Central memory CD8-positive, alpha-beta T cell (primary cell): Measurements from ENCODE around the gene CEP41.

Source experiments
- ATAC-seq: fragments of 150-1000 bp; cut with Tn5 transposase; replicated peaks from 2 replicates; pipeline ENCODE4 v1.10.0; 2022; ENCODE audit warnings: mild to moderate bottlenecking, moderate FRiP score, moderate number of reproducible peaks; ENCODE audit not compliant: poor library complexity, severe bottlenecking; ENCODE audit errors: extremely low read depth
- DNase-seq, 2 donors: peaks; one replicate each; pipeline ENCODE4 v3.0.0; 2021; ENCODE audit warnings: low spot score in 2 of 2
- H3K27ac Mint-ChIP-seq: one replicate; pipeline ENCODE4 v1.8.0; 2022; ENCODE audit warnings: low read depth, mild to moderate bottlenecking, moderate library complexity, mixed read lengths
- H3K27me3 Mint-ChIP-seq: one replicate; pipeline ENCODE4 v1.8.0; 2022; ENCODE audit warnings: mixed read lengths
- H3K36me3 Mint-ChIP-seq: one replicate; pipeline ENCODE4 v1.8.0; 2022; ENCODE audit warnings: mild to moderate bottlenecking, moderate library complexity, mixed read lengths; ENCODE audit not compliant: insufficient read depth
- H3K4me1 Mint-ChIP-seq: one replicate; pipeline ENCODE4 v1.8.0; 2022; ENCODE audit warnings: mixed read lengths
- H3K4me3 Mint-ChIP-seq: one replicate; pipeline ENCODE4 v1.8.0; 2022; ENCODE audit warnings: mild to moderate bottlenecking, moderate library complexity, mixed read lengths
- H3K9me3 Mint-ChIP-seq: one replicate; pipeline ENCODE4 v1.8.0; 2022; ENCODE audit warnings: mixed read lengths

CEP41 gene

DNA sequence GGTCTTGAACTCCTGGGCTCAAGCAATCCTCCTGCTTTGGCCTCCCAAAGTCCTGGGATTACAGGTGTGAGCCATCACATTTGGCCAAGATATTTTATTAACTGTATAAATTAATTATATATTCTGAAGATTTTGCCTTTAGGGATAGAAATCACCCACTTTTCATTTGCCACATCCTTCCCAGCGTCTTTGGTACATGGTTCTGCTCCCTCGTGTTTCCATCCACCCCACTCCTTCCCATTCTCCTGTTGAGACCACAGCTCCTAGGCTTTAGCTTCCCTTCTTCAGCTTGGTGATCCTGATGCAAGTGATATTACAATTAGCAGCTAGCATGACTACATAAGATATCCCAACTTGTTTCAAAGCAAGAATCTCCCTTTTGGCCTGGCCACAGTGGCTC, 52.1 kb downstream of the CEP41 start:
- H3K27ac Mint-ChIP-seq: no peak overlapping the region

DNA sequence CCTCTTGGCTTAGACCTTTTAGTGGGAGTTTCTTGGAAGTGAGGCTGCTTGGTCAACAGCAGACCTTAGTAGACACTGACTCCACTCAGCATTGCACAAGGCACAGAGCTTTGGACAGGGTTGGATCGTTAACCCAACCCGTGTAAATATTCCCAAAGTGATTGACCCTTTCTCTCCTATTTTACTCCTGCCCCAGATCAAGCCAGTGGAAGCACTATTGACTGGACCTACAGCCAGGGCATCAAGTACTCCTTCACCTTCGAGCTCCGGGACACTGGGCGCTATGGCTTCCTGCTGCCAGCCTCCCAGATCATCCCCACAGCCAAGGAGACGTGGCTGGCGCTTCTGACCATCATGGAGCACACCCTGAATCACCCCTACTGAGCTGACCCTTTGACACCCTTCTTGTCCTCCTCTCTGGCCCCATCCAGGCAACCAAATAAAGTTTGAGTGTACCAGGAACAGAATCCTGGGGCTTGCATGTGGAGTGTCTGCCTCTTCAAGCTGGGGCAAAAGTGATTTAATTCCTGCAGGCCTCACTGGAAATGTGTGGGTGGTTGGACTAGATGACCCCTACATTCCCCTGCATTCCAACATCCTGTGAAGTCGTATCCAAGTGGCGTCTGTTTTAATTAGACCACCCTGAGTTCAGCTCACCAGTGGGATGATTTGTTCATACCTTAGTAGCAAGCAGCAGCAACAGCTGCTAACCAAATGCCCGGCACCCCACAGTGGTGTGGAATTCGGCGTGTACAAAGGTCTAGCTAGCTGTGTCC, 53.0 kb downstream of the CEP41 start:
- ATAC-seq (no peak), DNase-seq (no peak)
- peaks cover 1% of the 10 kb centered on the region for H3K36me3 Mint-ChIP-seq
- H3K27ac Mint-ChIP-seq: no peak overlapping the region
- no peaks in the 10 kb centered on the region for H3K9me3 Mint-ChIP-seq
- no peaks in the 10 kb centered on the region for H3K4me1 Mint-ChIP-seq
- peaks cover 8% of the 10 kb centered on the region for H3K27me3 Mint-ChIP-seq
- H3K4me3 Mint-ChIP-seq: no peak overlapping the region

More for the DNA sequence above, 52.1 kb downstream of the CEP41 start:
- Mint-ChIP-seq H3K4me3 (no peak overlapping the region), H3K4me1 (peaks cover 1% of the 10 kb centered on the region), H3K27me3 (peaks cover 8% of the 10 kb centered on the region), H3K36me3 (peaks cover 2% of the 10 kb centered on the region), H3K9me3 (no peaks in the 10 kb centered on the region)
- DNase-seq (no peak), ATAC-seq (no peak)

DNA sequence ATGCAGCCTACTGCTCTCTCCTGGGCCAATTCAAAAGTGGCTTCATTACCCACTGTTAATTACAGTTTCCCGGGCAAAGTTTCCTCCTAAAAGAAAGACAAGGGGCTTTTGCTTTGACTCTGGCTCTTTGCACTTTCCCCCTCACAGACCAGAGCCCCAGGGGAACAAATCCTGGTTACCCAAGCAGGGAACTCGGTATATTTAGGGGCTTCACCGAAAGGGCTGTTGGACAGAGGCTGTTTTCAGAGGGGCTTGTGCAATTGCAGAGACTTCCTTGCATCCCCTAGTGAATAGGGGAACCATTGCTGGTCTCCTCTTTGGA, 53.5 kb downstream of the CEP41 start:
- no peaks in the 10 kb centered on the region for H3K9me3 Mint-ChIP-seq
- H3K36me3 Mint-ChIP-seq: peaks cover under 1% of the 10 kb centered on the region
- H3K4me3 Mint-ChIP-seq: no peak overlapping the region
- no peak overlapping the region for H3K27ac Mint-ChIP-seq
- DNase-seq (no peak), ATAC-seq (no peak)
- no peaks in the 10 kb centered on the region for H3K4me1 Mint-ChIP-seq
- H3K27me3 Mint-ChIP-seq: peaks cover 8% of the 10 kb centered on the region

DNA sequence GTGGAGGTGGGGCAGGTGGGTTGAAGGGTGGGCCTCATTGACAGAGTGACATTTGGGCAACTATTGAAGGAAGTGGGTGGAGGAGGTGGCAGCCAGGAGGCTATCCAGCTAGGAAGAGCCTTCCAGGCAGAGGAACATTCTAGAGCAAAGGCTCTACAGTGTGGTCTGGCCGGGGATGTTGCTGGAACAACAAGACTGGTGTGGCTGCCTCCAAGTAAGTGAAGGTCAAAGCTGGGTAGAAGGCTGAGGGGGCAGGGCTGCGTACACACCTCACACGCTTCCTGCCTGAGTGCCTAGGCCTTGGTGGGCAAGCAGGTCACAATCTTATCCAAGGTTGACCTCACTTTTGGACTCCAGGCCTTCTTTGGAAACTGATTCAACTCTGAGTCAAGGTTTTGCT, 53.9 kb downstream of the CEP41 start:
- ATAC-seq: no peak
- H3K27ac Mint-ChIP-seq: no peak overlapping the region

DNA sequence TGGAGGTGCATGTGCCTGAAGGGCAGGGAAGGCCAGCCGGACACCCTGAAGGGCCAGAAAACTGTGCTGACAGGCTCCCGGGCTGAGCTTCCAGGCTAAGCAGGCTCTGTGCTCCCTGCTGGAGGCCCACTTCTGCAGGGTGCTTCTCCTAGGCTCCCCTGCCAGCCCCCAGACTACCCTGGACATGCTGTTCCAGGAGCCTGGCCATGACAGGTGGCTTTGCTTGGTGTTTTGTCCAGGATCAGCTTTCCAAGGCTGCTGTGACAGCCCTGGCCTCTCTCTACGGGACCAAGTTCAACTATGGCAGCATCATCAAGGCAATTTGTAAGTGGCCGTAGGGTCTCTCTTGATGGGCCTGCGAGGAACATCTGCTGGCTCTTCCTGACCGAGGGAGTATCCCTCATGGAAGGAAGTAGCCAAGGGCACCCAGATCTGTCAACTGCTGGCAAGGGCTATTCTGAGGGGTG, 55.2 kb downstream of the CEP41 start:
- H3K36me3 Mint-ChIP-seq: no peaks in the 10 kb centered on the region
- peaks cover 8% of the 10 kb centered on the region for H3K27me3 Mint-ChIP-seq
- no peak overlapping the region for H3K27ac Mint-ChIP-seq
- ATAC-seq (no peak), DNase-seq (no peak)
- H3K4me3 Mint-ChIP-seq: no peak overlapping the region
- H3K4me1 Mint-ChIP-seq: no peaks in the 10 kb centered on the region
- H3K9me3 Mint-ChIP-seq: no peaks in the 10 kb centered on the region

More for the DNA sequence above, 53.9 kb downstream of the CEP41 start:
- peaks cover 8% of the 10 kb centered on the region for H3K27me3 Mint-ChIP-seq
- no peaks in the 10 kb centered on the region for H3K4me1 Mint-ChIP-seq
- H3K4me3 Mint-ChIP-seq: no peak overlapping the region
- no peaks in the 10 kb centered on the region for H3K9me3 Mint-ChIP-seq
- no peak for DNase-seq
- H3K36me3 Mint-ChIP-seq: no peaks in the 10 kb centered on the region

DNA sequence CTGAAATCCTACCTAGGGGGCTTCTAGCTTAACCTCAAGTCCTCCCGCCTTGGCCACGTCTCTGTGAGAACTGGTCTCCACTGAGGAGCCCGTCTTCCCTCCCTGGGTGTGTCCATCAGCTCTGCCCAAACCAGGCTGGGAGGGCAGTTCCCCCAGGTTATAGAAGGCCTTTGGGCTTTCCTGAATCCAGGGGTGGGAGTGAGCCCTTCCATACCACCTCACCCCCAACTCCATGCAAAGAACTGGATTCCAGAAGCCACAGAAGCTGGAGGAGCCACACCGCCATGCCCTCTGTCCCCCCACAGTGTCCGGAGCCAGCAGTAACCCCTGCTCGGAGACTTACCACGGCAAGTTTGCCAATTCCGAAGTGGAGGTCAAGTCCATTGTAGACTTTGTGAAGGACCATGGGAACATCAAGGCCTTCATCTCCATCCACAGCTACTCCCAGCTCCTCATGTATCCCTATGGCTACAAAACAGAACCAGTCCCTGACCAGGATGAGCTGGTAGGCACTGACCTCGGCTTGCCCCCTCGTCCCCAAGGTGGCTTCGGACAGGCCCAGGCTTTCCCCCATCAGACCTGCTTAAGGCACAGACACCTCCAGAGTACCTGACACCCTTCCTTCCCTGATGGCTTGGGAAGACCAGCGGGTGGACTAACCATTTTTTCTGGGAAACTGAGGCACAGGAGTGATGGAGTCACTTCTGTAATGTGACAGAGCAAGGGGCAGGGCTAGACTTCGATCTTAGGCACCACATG, 55.8 kb downstream of the CEP41 start:
- Mint-ChIP-seq H3K4me3 (no peak overlapping the region), H3K27ac (no peak overlapping the region), H3K9me3 (no peaks in the 10 kb centered on the region), H3K27me3 (peaks cover 8% of the 10 kb centered on the region), H3K36me3 (no peaks in the 10 kb centered on the region), H3K4me1 (no peaks in the 10 kb centered on the region)
- DNase-seq: no peak
- ATAC-seq: no peak

DNA sequence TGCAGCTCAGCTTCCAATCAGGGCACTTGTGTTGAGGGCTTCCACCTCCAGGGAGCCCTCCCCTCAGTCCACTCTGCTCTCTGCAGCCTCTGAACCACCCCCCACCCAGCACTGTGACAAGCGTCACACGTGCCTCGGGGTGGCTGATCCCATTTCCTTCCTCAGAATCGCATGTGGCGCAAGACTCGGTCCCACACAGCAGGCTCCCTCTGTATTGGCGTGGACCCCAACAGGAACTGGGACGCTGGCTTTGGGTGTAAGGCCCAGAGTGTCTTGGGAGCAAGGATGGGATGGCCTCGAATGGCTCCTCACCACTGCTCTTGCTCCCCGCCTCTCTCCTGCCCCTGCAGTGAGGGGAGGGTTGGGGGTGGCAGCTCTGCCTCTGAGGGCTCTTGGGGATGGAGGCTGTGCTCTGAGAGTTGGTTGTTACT, 56.4 kb downstream of the CEP41 start:
- peaks cover 8% of the 10 kb centered on the region for H3K27me3 Mint-ChIP-seq
- no peaks in the 10 kb centered on the region for H3K36me3 Mint-ChIP-seq
- DNase-seq: no peak
- no peak overlapping the region for H3K4me3 Mint-ChIP-seq
- no peak overlapping the region for H3K27ac Mint-ChIP-seq
- no peaks in the 10 kb centered on the region for H3K9me3 Mint-ChIP-seq
- no peak for ATAC-seq
- no peaks in the 10 kb centered on the region for H3K4me1 Mint-ChIP-seq

DNA sequence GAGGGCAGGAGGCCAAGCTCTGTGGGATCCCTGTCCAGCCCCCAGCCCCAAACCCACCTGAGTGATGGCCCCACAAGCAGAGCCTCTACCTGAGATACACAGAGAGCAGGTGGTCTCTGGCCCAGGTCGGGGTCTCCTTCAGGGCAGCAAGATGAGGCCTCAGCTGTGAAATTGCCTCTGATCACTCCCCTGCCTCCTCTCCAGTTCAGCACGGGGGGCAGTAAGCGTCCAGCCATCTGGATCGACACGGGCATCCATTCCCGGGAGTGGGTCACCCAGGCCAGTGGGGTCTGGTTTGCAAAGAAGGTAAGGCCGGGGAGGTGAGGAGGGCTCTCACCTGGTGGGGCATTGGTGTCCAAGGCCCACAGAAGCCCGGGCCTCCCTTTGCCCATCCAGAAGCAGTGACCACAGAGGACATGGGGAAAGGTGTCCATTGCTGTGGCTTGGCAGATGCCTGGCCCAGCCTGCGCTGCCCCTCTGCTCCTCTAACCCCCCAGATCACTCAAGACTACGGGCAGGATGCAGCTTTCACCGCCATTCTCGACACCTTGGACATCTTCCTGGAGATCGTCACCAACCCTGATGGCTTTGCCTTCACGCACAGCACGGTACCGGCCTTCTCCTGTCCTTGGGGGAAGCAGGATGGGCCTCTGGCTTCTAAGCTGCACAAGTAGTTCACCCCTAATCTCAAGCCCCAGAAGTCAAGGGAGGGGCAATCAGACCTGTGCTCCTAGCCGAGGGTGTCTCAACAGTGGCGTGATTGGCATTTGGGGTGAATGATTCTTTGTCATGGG, 57.4 kb downstream of the CEP41 start:
- no peak overlapping the region for H3K27ac Mint-ChIP-seq
- ATAC-seq: no peak

DNA sequence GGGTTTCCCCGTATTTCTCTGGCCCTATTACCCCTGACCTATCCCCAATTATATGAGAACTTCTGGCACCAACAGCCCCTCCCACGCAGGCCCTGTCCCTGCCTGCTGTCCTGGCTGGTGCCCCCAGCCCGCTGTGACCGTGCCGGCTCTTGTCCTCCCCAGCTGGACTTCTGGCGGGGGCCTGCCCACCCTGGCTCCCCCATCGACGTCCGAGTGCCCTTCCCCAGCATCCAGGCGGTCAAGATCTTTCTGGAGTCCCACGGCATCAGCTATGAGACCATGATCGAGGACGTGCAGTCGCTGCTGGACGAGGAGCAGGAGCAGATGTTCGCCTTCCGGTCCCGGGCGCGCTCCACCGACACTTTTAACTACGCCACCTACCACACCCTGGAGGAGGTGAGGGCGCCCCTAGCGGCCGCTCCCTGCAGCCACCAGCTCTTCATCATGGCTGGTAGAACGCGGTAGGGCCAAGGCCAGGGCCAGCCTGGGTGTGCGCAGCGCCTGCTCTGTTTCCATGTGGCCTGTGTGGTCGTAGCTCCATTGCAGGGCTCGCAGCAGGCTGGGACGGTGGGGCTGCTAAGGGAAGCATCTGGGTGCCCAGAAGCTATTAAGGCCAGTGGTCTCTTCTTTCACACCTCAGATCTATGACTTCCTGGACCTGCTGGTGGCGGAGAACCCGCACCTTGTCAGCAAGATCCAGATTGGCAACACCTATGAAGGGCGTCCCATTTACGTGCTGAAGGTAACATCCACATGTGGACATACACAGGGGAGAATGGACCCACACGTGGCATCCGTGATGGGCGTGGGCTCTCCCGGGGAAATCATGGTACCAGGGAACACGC, 59.1 kb downstream of the CEP41 start:
- no peak for DNase-seq
- no peaks in the 10 kb centered on the region for H3K4me1 Mint-ChIP-seq
- H3K9me3 Mint-ChIP-seq: peaks cover 1% of the 10 kb centered on the region
- H3K36me3 Mint-ChIP-seq: no peaks in the 10 kb centered on the region
- ATAC-seq: no peak
- no peak overlapping the region for H3K27ac Mint-ChIP-seq
- H3K4me3 Mint-ChIP-seq: no peak overlapping the region
- peaks cover 8% of the 10 kb centered on the region for H3K27me3 Mint-ChIP-seq

More for the DNA sequence above, 57.4 kb downstream of the CEP41 start:
- peaks cover 8% of the 10 kb centered on the region for H3K27me3 Mint-ChIP-seq
- DNase-seq: no peak
- no peaks in the 10 kb centered on the region for H3K36me3 Mint-ChIP-seq
- no peak overlapping the region for H3K4me3 Mint-ChIP-seq
- H3K9me3 Mint-ChIP-seq: no peaks in the 10 kb centered on the region
- no peaks in the 10 kb centered on the region for H3K4me1 Mint-ChIP-seq

DNA sequence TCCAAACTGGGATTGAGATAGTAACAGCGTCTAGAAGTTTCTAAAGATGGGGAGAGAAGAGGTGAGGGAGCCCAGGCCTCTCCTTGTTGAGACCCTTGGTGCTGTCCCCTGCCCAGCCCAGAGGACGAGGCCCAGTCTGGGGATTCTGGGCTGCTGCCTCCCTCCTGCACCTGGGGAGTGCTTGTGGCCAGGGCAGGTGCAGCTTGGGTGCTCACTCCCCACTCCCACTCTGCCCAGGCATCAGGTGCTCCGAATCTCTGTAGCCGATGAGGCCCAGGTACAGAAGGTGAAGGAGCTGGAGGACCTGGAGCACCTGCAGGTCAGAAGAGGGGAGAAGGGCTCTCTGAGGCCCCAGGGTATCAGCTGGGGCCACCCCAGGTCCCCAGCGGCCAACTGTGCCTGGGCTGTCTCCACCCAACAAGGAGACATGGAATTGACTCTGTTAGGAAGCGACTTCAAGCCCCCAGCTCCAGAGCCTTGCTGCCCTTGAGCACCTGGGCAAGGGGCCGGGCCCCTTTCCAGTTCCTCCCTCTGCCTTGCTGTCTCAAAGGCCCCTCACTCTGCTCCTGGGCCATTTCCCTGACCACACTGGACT, 59.9 kb downstream of the CEP41 start:
- Mint-ChIP-seq H3K27ac (no peak overlapping the region), H3K36me3 (no peaks in the 10 kb centered on the region), H3K9me3 (peaks cover 9% of the 10 kb centered on the region), H3K4me3 (no peak overlapping the region), H3K4me1 (no peaks in the 10 kb centered on the region), H3K27me3 (peaks cover 8% of the 10 kb centered on the region)
- no peak for DNase-seq
- no peak for ATAC-seq

DNA sequence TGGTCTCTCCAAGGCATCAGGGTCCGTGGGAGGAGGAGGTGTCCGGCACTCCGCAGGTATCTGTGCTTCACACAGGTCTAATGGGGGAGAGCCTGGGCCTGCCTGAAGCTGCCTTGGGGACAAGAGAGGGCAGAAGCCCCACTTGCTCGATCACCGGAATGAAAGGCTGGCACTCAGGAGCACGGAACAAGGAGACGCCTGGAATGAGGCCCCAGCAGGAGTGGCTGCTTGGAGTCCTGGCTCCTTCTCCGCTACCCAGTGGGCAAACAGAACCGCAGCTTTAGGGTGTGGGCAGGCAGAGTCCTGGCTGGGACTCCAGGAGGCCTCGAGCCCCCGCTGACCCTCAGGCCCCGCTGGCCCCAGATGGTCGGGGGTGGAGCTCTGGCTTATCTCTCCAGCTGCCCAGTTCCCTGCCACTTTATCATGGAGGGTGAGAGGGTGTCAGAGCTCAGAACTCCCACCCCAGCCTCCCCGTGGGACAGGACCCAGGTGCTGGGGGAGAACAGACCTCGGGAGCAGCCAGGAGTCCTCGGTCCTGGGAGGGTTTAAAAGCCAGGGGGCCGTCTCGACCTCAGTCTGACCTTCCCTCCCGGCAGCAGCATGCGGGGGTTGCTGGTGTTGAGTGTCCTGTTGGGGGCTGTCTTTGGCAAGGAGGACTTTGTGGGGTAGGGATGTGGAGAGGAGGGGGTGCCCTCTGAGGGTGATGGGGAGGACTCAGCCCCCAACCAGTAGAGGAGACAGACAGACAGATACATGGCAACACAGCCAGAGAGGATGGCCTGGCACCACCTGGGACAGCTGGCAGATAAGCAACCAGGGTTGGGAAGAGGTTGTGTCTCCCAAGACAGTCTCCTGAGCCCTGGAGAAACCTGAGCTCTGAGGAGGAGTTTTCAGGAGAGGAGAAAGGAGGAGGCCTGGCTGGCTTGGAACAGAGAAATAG, 60.6 kb downstream of the CEP41 start, which contains the start of gene CPA1:
TSS of gene CPA1 (plus strand) at position 574 of the 940 bp plus-strand sequence. CDS start at position 601, 27 bp downstream.
- Mint-ChIP-seq H3K27ac (no peak within 1 kb of the TSS), H3K4me1 (no peaks in the 10 kb centered on the region), H3K27me3 (peaks cover 8% of the 10 kb centered on the region), H3K9me3 (peaks cover 9% of the 10 kb centered on the region), H3K36me3 (no peaks in the 10 kb centered on the region), H3K4me3 (no peak within 1 kb of the TSS)
- ATAC-seq (no peak), DNase-seq (no peak)
